ENCODE data around the gene NOC2L.

Gene NOC2L

GRCh38 chr1:1004780-1005697 is 46.0 kb upstream of the NOC2L start:
- DNase-seq (ENCODE audit: low read depth in 1 of 2, low spot score in 1 of 2) = peak in 1 of 2 experiments; percentile 48
- TF ChIP-seq POLR2AphosphoS5 (IDR thresholded peaks at IDR 0.05; ENCODE audit: low read depth) = peak; percentile 52
- TF ChIP-seq GABPA (IDR thresholded peaks at IDR 0.05; ENCODE audit: low read depth) = no peak
- TF ChIP-seq, protein P1, sequence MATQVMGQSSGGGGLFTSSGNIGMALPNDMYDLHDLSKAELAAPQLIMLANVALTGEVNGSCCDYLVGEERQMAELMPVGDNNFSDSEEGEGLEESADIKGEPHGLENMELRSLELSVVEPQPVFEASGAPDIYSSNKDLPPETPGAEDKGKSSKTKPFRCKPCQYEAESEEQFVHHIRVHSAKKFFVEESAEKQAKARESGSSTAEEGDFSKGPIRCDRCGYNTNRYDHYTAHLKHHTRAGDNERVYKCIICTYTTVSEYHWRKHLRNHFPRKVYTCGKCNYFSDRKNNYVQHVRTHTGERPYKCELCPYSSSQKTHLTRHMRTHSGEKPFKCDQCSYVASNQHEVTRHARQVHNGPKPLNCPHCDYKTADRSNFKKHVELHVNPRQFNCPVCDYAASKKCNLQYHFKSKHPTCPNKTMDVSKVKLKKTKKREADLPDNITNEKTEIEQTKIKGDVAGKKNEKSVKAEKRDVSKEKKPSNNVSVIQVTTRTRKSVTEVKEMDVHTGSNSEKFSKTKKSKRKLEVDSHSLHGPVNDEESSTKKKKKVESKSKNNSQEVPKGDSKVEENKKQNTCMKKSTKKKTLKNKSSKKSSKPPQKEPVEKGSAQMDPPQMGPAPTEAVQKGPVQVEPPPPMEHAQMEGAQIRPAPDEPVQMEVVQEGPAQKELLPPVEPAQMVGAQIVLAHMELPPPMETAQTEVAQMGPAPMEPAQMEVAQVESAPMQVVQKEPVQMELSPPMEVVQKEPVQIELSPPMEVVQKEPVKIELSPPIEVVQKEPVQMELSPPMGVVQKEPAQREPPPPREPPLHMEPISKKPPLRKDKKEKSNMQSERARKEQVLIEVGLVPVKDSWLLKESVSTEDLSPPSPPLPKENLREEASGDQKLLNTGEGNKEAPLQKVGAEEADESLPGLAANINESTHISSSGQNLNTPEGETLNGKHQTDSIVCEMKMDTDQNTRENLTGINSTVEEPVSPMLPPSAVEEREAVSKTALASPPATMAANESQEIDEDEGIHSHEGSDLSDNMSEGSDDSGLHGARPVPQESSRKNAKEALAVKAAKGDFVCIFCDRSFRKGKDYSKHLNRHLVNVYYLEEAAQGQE (IDR thresholded peaks at IDR 0.05; ENCODE audit: insufficient replicate concordance, low read depth) = no peak
- no peak for TF ChIP-seq SPI1 (IDR thresholded peaks at IDR 0.05; ENCODE audit: borderline replicate concordance, low read depth)
- no peak overlapping the region for H3K27ac ChIP-seq (replicated peaks)
- peaks cover 33% of the 10 kb centered on the region for H3K27me3 ChIP-seq (ENCODE audit: insufficient read depth, poor library complexity, severe bottlenecking)
- no peak overlapping the region for H3K4me3 ChIP-seq (replicated peaks; ENCODE audit: insufficient read depth, low read length)

- peaks cover 35% of the 10 kb centered on the region for H3K27me3 ChIP-seq (ENCODE audit: insufficient read depth, poor library complexity, severe bottlenecking)
- TF ChIP-seq, protein P1 (IDR thresholded peaks at IDR 0.05; ENCODE audit: insufficient replicate concordance, low read depth) = no peak
- TF ChIP-seq SPI1 (IDR thresholded peaks at IDR 0.05; ENCODE audit: borderline replicate concordance, low read depth) (no peak), GABPA (IDR thresholded peaks at IDR 0.05; ENCODE audit: low read depth) (no peak), POLR2AphosphoS5 (IDR thresholded peaks at IDR 0.05; ENCODE audit: low read depth) (no peak), CTCF (IDR thresholded peaks at IDR 0.05; ENCODE audit: insufficient read depth, low read length) (no peak)
- no peak overlapping the region for H3K27ac ChIP-seq (replicated peaks)
- no peak for DNase-seq (ENCODE audit: low read depth in 1 of 2, low spot score in 1 of 2)
- H3K4me3 ChIP-seq (replicated peaks; ENCODE audit: insufficient read depth, low read length) = no peak overlapping the region
Measured at GRCh38 chr1:1004420-1004779, 45.3 kb upstream of the NOC2L start.

DNA sequence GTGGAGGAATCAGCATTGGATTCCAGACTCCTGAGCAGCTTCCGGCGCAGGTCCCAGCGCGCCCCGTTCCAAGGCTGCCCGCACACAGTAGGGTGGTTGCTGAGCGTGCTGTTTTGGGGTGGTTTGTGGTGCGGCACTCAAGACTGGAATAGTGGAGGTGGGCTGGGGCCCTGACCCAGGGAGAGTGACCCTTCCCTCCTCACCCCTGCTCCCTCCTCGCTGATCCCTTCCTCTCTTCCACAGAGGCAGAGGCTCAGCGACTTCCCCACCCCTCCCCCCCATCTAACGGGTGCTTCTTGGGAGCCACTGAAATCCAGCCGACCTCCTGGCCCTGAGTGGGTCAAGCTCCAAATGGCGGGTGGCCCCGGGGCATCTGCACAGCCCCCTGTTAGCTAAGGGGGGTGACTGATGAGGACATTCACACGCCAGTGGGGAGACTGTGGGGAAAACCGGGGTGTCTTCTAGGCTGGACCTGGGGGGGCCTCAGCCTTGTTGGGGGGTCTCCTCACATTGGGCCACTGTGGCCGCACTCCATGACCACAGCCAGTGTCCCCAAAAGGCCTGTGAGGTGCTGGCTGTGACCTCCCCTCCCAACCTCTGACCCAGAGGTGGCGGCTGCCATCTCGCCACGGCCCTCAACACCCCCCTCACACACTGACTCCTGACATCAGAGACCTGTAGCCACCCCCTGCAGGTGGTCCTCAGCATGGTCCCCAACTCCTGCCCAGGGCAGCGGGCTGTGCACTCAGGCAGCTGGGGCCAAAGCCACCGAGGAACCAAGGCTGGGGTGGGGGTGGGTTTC is 44.8 kb upstream of the NOC2L start:
- H3K27ac ChIP-seq (replicated peaks) = no peak overlapping the region
- no peak for DNase-seq (ENCODE audit: low read depth in 1 of 2, low spot score in 1 of 2)
- TF ChIP-seq, protein P1 (IDR thresholded peaks at IDR 0.05; ENCODE audit: insufficient replicate concordance, low read depth) = no peak
- no peak for TF ChIP-seq GABPA (IDR thresholded peaks at IDR 0.05; ENCODE audit: low read depth)
- TF ChIP-seq CTCF (IDR thresholded peaks at IDR 0.05; ENCODE audit: insufficient read depth, low read length) = no peak
- TF ChIP-seq POLR2AphosphoS5 (IDR thresholded peaks at IDR 0.05; ENCODE audit: low read depth) = no peak
- TF ChIP-seq SPI1 (IDR thresholded peaks at IDR 0.05; ENCODE audit: borderline replicate concordance, low read depth) = no peak
- no peak overlapping the region for H3K4me3 ChIP-seq (replicated peaks; ENCODE audit: insufficient read depth, low read length)
- H3K27me3 ChIP-seq (ENCODE audit: insufficient read depth, poor library complexity, severe bottlenecking) = peaks cover 38% of the 10 kb centered on the region
